ENCODE results near the gene EEF1A2.

Gene EEF1A2

GRCh38 chr20:63442100-63442493, 56.8 kb downstream of the EEF1A2 start:
- TF ChIP-seq POLR2AphosphoS5 (IDR thresholded peaks at IDR 0.05; ENCODE audit: low read depth, low read length) (no peak), SIN3A (IDR thresholded peaks at IDR 0.05; ENCODE audit: borderline replicate concordance, insufficient read depth, low read length) (no peak), FOXP2 (optimal IDR thresholded peaks at IDR 0.05; ENCODE audit: borderline replicate concordance, extremely low read depth, extremely low read length, insufficient read depth) (no peak), TAF1 (IDR thresholded peaks at IDR 0.05; ENCODE audit: borderline replicate concordance, insufficient read depth, low read length) (no peak)
- TF ChIP-seq, protein P1, sequence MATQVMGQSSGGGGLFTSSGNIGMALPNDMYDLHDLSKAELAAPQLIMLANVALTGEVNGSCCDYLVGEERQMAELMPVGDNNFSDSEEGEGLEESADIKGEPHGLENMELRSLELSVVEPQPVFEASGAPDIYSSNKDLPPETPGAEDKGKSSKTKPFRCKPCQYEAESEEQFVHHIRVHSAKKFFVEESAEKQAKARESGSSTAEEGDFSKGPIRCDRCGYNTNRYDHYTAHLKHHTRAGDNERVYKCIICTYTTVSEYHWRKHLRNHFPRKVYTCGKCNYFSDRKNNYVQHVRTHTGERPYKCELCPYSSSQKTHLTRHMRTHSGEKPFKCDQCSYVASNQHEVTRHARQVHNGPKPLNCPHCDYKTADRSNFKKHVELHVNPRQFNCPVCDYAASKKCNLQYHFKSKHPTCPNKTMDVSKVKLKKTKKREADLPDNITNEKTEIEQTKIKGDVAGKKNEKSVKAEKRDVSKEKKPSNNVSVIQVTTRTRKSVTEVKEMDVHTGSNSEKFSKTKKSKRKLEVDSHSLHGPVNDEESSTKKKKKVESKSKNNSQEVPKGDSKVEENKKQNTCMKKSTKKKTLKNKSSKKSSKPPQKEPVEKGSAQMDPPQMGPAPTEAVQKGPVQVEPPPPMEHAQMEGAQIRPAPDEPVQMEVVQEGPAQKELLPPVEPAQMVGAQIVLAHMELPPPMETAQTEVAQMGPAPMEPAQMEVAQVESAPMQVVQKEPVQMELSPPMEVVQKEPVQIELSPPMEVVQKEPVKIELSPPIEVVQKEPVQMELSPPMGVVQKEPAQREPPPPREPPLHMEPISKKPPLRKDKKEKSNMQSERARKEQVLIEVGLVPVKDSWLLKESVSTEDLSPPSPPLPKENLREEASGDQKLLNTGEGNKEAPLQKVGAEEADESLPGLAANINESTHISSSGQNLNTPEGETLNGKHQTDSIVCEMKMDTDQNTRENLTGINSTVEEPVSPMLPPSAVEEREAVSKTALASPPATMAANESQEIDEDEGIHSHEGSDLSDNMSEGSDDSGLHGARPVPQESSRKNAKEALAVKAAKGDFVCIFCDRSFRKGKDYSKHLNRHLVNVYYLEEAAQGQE (IDR thresholded peaks at IDR 0.05; ENCODE audit: insufficient read depth in 1 of 2, low read depth in 2 of 2, low read length in 2 of 2) = no peak

DNA sequence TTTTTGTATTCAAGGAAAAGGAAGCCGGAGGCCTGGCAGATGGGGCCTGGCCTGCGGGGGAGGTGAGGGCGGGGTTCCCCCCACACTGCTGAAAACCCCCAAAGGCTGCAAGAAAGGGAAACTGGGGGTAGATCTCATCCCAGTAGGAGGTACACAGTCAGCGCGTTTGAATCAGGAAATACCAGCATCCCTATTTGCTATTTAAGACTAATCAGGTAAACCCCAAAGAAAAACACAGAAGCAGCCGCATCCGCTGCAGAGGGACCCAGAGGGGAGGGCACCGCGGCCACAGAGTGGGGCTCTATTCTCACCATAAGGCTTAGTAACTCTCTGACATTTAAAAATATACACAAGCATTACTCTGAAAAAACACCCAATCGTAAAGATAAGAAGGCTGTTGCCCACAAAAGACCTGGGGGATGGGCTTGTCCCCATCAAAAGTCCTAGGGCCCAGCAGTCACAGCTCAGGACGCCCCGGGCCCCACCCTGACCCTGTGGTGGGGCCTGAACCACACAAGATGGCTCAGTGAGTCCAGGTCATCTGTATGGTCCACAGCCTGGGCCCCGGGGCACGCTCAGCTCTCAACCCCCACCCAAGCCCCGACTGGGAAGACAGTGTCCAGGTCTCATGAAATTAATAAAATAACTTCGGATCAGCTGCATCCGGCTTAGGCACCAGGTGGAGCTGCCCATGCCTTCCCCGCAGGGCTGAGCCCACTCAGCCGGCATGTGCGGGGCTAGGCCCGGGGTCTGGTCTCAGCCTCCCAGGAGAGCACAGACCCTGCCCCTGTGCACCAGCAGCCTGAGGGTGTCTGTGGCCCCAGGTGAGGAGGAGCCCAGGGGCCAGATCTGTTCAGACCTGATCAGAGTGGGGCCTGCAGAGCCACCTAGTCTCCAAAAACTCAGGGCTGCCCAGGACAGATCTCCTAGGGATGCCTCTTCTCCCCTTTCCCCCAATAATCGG, 57.5 kb downstream of the EEF1A2 start:
- TF ChIP-seq SIN3A (IDR thresholded peaks at IDR 0.05; ENCODE audit: borderline replicate concordance, insufficient read depth, low read length) = no peak

DNA sequence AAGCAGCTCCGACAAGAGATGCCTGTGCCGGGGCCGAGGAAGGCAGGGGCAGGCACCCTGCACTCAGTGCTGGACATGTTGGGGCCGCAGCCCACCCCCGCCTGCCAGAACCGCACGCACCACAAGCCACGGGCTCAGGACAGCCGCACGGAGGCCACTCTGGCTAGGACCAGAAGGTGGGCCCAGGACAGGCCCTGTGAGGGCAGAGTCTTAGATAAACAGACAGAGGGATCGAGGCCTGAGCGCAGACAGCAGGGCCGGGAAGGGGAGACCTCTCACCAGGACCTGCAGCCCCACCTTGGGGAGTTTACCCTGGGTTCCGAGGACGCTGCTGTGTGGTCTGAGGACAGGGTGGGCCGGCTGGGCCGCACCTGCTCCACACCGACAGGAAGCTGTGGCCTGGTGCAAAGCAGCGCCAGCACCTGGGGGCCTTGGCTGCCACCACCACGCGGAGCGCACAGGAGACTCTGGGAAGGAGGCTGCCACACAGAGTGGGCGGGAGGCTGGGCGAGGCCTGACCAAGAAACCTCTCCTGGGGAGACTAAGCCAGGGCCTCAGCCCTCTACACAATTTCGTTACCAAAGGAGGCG, 58.4 kb downstream of the EEF1A2 start:
- TF ChIP-seq SIN3A (IDR thresholded peaks at IDR 0.05; ENCODE audit: borderline replicate concordance, insufficient read depth, low read length) (no peak), TAF1 (IDR thresholded peaks at IDR 0.05; ENCODE audit: borderline replicate concordance, insufficient read depth, low read length) (no peak), POLR2AphosphoS5 (IDR thresholded peaks at IDR 0.05; ENCODE audit: low read depth, low read length) (no peak), FOXP2 (optimal IDR thresholded peaks at IDR 0.05; ENCODE audit: borderline replicate concordance, extremely low read depth, extremely low read length, insufficient read depth) (no peak)
- TF ChIP-seq, protein P1 (IDR thresholded peaks at IDR 0.05; ENCODE audit: insufficient read depth in 1 of 2, low read depth in 2 of 2, low read length in 2 of 2) = no peak

DNA sequence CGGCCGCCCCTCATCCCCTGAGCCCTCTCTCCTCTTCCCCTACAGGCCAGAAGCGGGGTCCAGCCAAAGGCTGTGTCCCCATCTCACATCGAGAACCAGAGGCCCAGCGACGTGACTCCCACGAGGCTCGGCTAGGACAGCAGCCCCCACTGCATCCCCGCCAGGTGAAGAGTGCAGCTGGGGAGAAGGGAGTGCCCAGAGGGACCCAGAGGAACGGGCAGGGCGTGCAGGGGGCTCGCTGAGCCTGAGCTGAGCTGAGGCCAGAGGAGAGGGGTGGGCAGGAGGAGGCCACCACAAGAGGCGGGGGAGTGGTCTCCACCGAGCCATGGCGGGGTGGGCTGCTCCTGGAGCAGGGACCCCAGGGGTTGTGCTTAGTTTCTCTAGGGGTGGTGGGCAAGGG, 59.0 kb downstream of the EEF1A2 start:
- TF ChIP-seq TAF1 (IDR thresholded peaks at IDR 0.05; ENCODE audit: borderline replicate concordance, insufficient read depth, low read length) = no peak
- TF ChIP-seq, protein P1 (IDR thresholded peaks at IDR 0.05; ENCODE audit: insufficient read depth in 1 of 2, low read depth in 2 of 2, low read length in 2 of 2) = no peak
- no peak for TF ChIP-seq POLR2AphosphoS5 (IDR thresholded peaks at IDR 0.05; ENCODE audit: low read depth, low read length)
- no peak for TF ChIP-seq FOXP2 (optimal IDR thresholded peaks at IDR 0.05; ENCODE audit: borderline replicate concordance, extremely low read depth, extremely low read length, insufficient read depth)
- no peak for TF ChIP-seq SIN3A (IDR thresholded peaks at IDR 0.05; ENCODE audit: borderline replicate concordance, insufficient read depth, low read length)

DNA sequence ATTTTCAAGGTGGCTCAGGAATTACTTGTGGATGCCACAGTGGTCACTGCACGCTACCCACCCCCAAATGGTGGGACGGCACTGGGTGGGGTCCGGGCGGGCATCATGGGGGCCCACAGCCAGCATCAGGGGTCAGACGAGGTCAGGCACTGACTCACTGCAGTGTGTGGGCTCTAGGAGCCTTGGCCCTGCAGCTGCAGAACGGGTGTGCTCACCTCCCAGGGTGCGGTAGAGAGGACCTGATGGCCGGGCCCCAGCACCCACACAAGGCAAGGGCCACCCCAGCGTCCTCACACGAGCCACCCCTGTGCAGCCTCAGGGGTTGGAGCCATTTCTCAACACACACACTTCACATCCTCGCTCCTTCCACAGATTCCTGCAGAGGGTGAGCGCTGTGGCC, 60.8 kb downstream of the EEF1A2 start:
- TF ChIP-seq SIN3A (IDR thresholded peaks at IDR 0.05; ENCODE audit: borderline replicate concordance, insufficient read depth, low read length) (no peak), FOXP2 (optimal IDR thresholded peaks at IDR 0.05; ENCODE audit: borderline replicate concordance, extremely low read depth, extremely low read length, insufficient read depth) (no peak), POLR2AphosphoS5 (IDR thresholded peaks at IDR 0.05; ENCODE audit: low read depth, low read length) (no peak), TAF1 (IDR thresholded peaks at IDR 0.05; ENCODE audit: borderline replicate concordance, insufficient read depth, low read length) (no peak)
- TF ChIP-seq, protein P1 (IDR thresholded peaks at IDR 0.05; ENCODE audit: insufficient read depth in 1 of 2, low read depth in 2 of 2, low read length in 2 of 2) = no peak
